B cell (primary cell): Measurements from ENCODE around the gene PLA2G4E. TPM values are rescaled to one million over a fixed set of nuclear protein-coding genes. Genes with fewer than 3 reads are reported as not detected.

Experiments
- ATAC-seq: fragments of 200-7000 bp; cut with Tn5 transposase; one replicate; pipeline ENCODE4 v1.10.0; 2021; ENCODE audit warnings: low read depth, mild to moderate bottlenecking, moderate number of reproducible peaks, moderate library complexity
- CTCF ChIA-PET: fragments of 350-600 bp; sonication (Branson Sonifier 250); formaldehyde crosslinking; loops from one replicate; lab custom pipeline; 2021; ENCODE audit warnings: antibody characterized with exemption, inconsistent platforms; lab: Charles Lee
- POLR2A ChIA-PET: fragments of 350-600 bp; sonication (Branson Sonifier 250); formaldehyde crosslinking; loops from one replicate; lab custom pipeline; 2021; ENCODE audit warnings: antibody characterized with exemption; lab: Charles Lee
- DNase-seq: peaks from one replicate; pipeline ENCODE4 v3.0.0; 2013
- H2AFZ ChIP-seq: 2 replicates; pipeline ENCODE4 v1.6.1; 2012; ENCODE audit warnings: mild to moderate bottlenecking, low read depth, low read length; ENCODE audit not compliant: insufficient read depth, poor library complexity, severe bottlenecking
- H3K27ac ChIP-seq, 2 donors: 1 replicate in 1 of 2; 2 replicates in 1 of 2; pipeline ENCODE4 v1.5.1; 2012 to 2013; ENCODE audit warnings: low read length in 2 of 2, mild to moderate bottlenecking in 2 of 2, moderate library complexity in 1 of 2
- H3K27me3 ChIP-seq, 4 experiments: fragments of 200-600 bp in 1 of 4; sonication (generic) in 1 of 4; replicated peaks in 1 of 4; 1 replicate in 2 of 4; 2 replicates in 2 of 4; pipeline versions ENCODE4 v1.6.1 to v1.7.0; 2013 to 2016; ENCODE audit warnings: low read length in 3 of 4, mild to moderate bottlenecking in 2 of 4, mixed read lengths in 1 of 4, moderate library complexity in 1 of 4; ENCODE audit not compliant: insufficient read depth in 4 of 4, control insufficient read depth in 3 of 4; ENCODE audit errors: control extremely low read depth in 1 of 4
- H3K36me3 ChIP-seq, 2 experiments: replicated peaks in 1 of 2; 1 replicate in 1 of 2; 2 replicates in 1 of 2; pipeline versions ENCODE4 v1.6.1 to v1.7.1; 2013; ENCODE audit warnings: low read length in 1 of 2; ENCODE audit not compliant: insufficient read depth in 2 of 2, control insufficient read depth in 1 of 2; ENCODE audit errors: control extremely low read depth in 1 of 2, extremely low read depth in 1 of 2
- H3K4me1 ChIP-seq, 2 donors: fragments of 200-600 bp in 1 of 2; sonication (generic) in 1 of 2; 1 replicate in 1 of 2; 2 replicates in 1 of 2; pipeline versions ENCODE4 v1.5.1 to v1.6.1; 2013 to 2017; ENCODE audit warnings: low read length in 2 of 2; ENCODE audit not compliant: control insufficient read depth in 2 of 2, insufficient read depth in 2 of 2
- H3K4me2 ChIP-seq: replicated peaks from 2 replicates; pipeline ENCODE3; 2012; ENCODE audit warnings: mild to moderate bottlenecking, low read depth, low read length; ENCODE audit not compliant: poor library complexity, severe bottlenecking
- H3K4me3 ChIP-seq, 5 experiments: fragments of 200-600 bp in 1 of 5; sonication (generic) in 1 of 5; 1 replicate in 3 of 5; 2 replicates in 2 of 5; pipeline versions ENCODE4 v1.5.1 to v1.7.0; 2011 to 2016; ENCODE audit warnings: low read length in 4 of 5, mild to moderate bottlenecking in 4 of 5, low read depth in 2 of 5, control low read depth in 1 of 5, moderate library complexity in 1 of 5; ENCODE audit not compliant: insufficient read depth in 1 of 5; ENCODE audit errors: control extremely low read depth in 1 of 5, extremely low read depth in 1 of 5
- H3K79me2 ChIP-seq: fragments of 200-600 bp; sonication (generic); one replicate; pipeline ENCODE4 v1.6.0; 2016; ENCODE audit warnings: low read length; ENCODE audit not compliant: control insufficient read depth, insufficient read depth
- H3K9ac ChIP-seq: fragments of 200-600 bp; sonication (generic); 2 replicates; pipeline ENCODE4 v1.6.1; 2017; ENCODE audit warnings: mild to moderate bottlenecking, low read length, moderate library complexity
- H3K9me3 ChIP-seq, 3 donors: one replicate each; pipeline versions ENCODE4 v1.6.1 to v1.7.1; 2013; ENCODE audit warnings: low read length in 2 of 3; ENCODE audit not compliant: control insufficient read depth in 2 of 3, insufficient read depth in 1 of 3; ENCODE audit errors: control extremely low read depth in 1 of 3
- H4K20me1 ChIP-seq: 2 replicates; pipeline ENCODE4 v1.6.0; 2012; ENCODE audit warnings: mild to moderate bottlenecking, low read length; ENCODE audit not compliant: insufficient read depth, control insufficient read depth, poor library complexity, severe bottlenecking
- H3K27ac Mint-ChIP-seq: one replicate; pipeline ENCODE4 v1.8.0; 2021; ENCODE audit warnings: mixed read lengths
- H3K27me3 Mint-ChIP-seq: one replicate; pipeline ENCODE4 v1.8.0; 2021; ENCODE audit warnings: mixed read lengths
- H3K4me1 Mint-ChIP-seq: one replicate; pipeline ENCODE4 v1.8.0; 2021; ENCODE audit warnings: mixed read lengths
- H3K4me3 Mint-ChIP-seq: one replicate; pipeline ENCODE4 v1.8.0; 2021; ENCODE audit warnings: mixed read lengths
- H3K9me3 Mint-ChIP-seq: one replicate; pipeline ENCODE4 v1.8.0; 2022; ENCODE audit warnings: mixed read lengths; ENCODE audit not compliant: insufficient read depth
- CTCF ChIP-seq: fragments of 200-600 bp; IDR thresholded peaks from one replicate; pipeline ENCODE4 v1.8.0; 2022; ENCODE audit warnings: antibody characterized with exemption, mild to moderate bottlenecking
- EZH2 ChIP-seq: IDR thresholded peaks from 2 replicates; pipeline ENCODE4 v1.6.1; 2012; ENCODE audit warnings: borderline replicate concordance, low read depth, mild to moderate bottlenecking, moderate library complexity, low read length; ENCODE audit not compliant: insufficient read depth, poor library complexity, severe bottlenecking
- WGBS: methylation state at CpG from one replicate; pipeline ENCODE4 v1.1.5; 2013; ENCODE audit warnings: missing lambda C conversion rate; ENCODE audit not compliant: insufficient coverage; 5-methylcytosine and 5-hydroxymethylcytosine counted together
- intact Hi-C: fragments of 100-400 bp; cut with micrococcal nuclease; formaldehyde crosslinking; loops from one replicate; pipeline ENCODE4 v1.10.0; 2022
- polyA plus RNA-seq: library from polyadenylated mRNA; depleted of rRNA; stranded (reverse); fragments of >200 nt; gene quantifications from 2 replicates; pipeline ENCODE4 v1.2.3, GENCODE V29; 2012
- total RNA-seq, 2 donors: library from RNA; stranded (reverse); fragments of 120-200 nt in 1 of 2; gene quantifications; 1 replicate in 1 of 2; 2 replicates in 1 of 2; pipeline versions ENCODE4 v1.2.3 to v1.2.4, GENCODE V29; 2013 to 2022

PLA2G4E gene
- total and polyA plus RNA-seq, 2 donors (not counting 1 experiment from before 2014, with no cell fraction given) = not detected

DNA sequence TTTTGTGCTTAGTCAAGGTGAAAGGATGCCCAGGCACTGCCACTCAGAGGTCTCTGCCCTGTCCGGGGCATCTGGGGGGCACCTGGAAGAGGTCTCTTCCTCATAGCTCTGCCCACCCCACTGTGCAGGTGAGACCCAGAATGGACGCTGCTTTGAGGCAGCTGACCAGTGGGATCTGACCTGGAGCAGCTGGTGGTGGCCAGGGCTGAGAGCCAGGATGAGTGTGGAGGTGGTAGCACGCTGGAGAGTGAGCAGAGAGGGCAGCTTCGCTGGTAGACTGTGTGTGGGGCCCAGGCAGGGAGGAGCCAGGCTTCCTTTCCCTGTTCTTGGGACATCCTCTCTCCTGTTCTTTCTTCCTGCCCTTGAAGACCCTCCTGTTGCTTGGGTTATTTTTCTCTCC is 32.2 kb upstream of the PLA2G4E start:
- peaks cover 34% of the 10 kb centered on the region for H3K27me3 Mint-ChIP-seq
- Histone ChIP-seq H3K4me2 (no peak overlapping the region), H4K20me1 (no peaks in the 10 kb centered on the region), H3K9me3 (no peaks in the 10 kb centered on the region), H2AFZ (no peak overlapping the region), H3K4me3 (no peak overlapping the region), H3K36me3 (no peaks in the 10 kb centered on the region), H3K9ac (no peak overlapping the region), H3K79me2 (no peaks in the 10 kb centered on the region), H3K4me1 (peaks cover 7% of the 10 kb centered on the region in 2 donors), H3K27ac (no peak overlapping the region), H3K27me3 (peaks cover 0 to 21% (median 8%) of the 10 kb centered on the region in 4 experiments)
- POLR2A ChIA-PET = no interaction called here
- no peak for TF ChIP-seq EZH2
- TF ChIP-seq CTCF = no peak
- H3K27ac Mint-ChIP-seq = no peak overlapping the region
- H3K4me1 Mint-ChIP-seq = peaks cover 6% of the 10 kb centered on the region
- intact Hi-C loops = no loop called here
- 88% methylated on average over 4 of the region's 4 CpGs for WGBS
- H3K4me3 Mint-ChIP-seq = no peak overlapping the region
- ATAC-seq (no peak), DNase-seq (no peak)
- H3K9me3 Mint-ChIP-seq = no peaks in the 10 kb centered on the region
- CTCF ChIA-PET = interaction anchor here (1.1 to 5.0 kb wide), 2 partner anchors 61 to 241 kb away, joined by 3 to 88 read pairs; no protein-coding TSS in a partner anchor

DNA sequence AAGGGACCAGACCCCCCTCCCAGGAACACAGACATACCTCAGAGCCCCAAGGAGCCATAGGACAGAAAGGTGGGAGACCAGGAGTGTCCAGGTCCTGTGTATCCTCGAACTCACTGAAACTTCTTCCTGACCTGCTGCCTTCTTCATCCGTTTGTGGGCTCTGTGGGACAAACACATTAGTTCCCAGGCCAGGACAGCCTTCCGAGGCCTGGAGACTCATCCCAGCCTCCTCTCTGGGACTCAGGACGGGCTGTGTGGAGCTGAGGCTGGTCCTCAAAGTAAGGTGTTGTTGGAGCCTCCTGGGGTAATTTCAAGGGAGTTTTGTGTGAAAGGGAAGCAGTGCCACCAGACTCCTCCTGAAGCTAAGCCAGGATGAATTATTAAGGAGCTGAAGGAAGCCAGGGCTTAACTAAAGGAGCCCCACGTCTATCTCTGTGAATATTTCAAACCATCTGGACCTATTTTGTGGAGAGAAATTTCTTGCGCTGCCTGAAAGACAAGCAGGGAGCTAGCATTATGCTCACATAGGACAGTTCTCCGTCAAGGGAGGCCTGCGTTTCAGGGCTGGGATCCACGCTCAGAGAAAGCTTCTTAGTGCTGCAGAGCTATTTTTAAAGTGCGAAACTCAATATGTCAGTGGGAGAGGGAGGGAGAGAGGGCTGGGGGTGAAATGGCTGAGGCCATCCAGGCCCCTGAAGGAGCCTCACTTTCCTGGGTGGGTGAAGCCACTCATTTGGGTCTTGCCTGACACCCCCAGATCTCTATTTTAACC is 29.8 kb upstream of the PLA2G4E start:
- Histone ChIP-seq H3K4me3 (no peak overlapping the region), H3K4me2 (no peak overlapping the region), H3K9ac (no peak overlapping the region), H3K27ac (no peak overlapping the region), H3K36me3 (no peaks in the 10 kb centered on the region), H3K79me2 (no peaks in the 10 kb centered on the region), H3K9me3 (no peaks in the 10 kb centered on the region), H3K4me1 (no peaks in the 10 kb centered on the region), H4K20me1 (no peaks in the 10 kb centered on the region), H3K27me3 (no peaks in the 10 kb centered on the region), H2AFZ (no peak overlapping the region)
- no peak for ATAC-seq
- H3K27ac Mint-ChIP-seq = no peak overlapping the region
- TF ChIP-seq EZH2 = no peak
- no peak for TF ChIP-seq CTCF
- WGBS = 84% methylated on average over 10 of the region's 10 CpGs
- H3K4me3 Mint-ChIP-seq = no peak overlapping the region
- no peaks in the 10 kb centered on the region for H3K9me3 Mint-ChIP-seq
- H3K27me3 Mint-ChIP-seq = peaks cover 19% of the 10 kb centered on the region
- DNase-seq = no peak
- ChIA-PET CTCF (no interaction called here), POLR2A (no interaction called here)
- intact Hi-C loops = no loop called here
- H3K4me1 Mint-ChIP-seq = no peaks in the 10 kb centered on the region
